GM18873 (cell line): ENCODE results near the gene KCTD2.
"Not testable (repeated sequence)": the region's sequence is repeated elsewhere in the genome, so short reads cannot be mapped to it uniquely, and the experiment has no call there.

Source experiments
- ATAC-seq: cut with Tn5 transposase; IDR thresholded peaks from one replicate; pipeline ENCODE4 v1.9.1; 2021; ENCODE audit warnings: mild to moderate bottlenecking, moderate library complexity, moderate number of reproducible peaks; ENCODE audit not compliant: unreplicated experiment, low FRiP score

The KCTD2 gene

DNA sequence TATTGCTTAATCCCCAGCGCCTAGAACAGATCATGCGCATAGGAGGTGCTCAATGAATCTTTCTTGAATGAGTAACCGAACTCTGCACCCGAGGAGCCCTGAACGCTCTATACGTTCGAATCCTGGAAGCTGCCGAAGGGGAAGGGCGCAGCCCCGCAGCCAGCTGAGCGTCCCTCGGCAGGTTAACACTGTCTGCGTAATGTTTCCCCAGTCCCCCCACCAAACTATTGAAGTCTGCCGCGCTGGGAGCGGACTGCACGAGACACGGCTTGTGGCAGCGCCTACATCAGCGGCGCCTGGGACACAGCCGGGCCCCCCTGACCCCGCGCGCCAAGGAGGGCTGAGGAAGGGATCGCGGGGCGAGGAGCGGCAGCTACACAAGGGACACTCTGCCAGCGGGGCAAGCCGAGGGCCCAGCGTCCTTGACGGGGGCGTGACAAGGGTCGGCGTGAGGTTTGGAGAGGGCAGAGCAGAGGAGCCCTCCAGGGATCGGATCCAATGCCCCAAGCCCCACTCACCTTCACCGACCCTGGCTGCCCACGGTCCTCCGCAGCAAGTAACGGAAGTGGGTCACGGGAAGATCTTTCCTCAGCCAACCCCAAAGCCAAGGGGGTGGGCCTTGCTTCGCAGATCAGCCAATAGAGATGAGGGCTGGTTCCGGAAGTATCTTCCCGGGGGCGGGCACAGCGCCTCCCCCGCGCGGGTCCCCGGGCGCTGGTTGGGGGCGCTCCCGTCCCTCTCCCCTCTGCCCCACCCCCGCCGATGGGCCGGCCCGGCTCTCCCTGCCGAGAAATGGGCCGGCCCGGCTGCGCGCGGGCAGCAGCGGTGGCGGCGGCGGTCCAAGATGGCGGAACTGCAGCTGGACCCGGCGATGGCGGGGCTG lies at the start of gene KCTD2, which contains the start of gene ATP5PD:
KCTD2 (plus strand) TSS at position 819 of the 883 bp plus-strand sequence; CDS start at position 845, 26 bp downstream.
ATP5PD (minus strand) TSS at position 563 of the 883 bp plus-strand sequence. CDS start 4,319 bp downstream, outside the sequence.
- peak; percentile 96 for ATAC-seq

DNA sequence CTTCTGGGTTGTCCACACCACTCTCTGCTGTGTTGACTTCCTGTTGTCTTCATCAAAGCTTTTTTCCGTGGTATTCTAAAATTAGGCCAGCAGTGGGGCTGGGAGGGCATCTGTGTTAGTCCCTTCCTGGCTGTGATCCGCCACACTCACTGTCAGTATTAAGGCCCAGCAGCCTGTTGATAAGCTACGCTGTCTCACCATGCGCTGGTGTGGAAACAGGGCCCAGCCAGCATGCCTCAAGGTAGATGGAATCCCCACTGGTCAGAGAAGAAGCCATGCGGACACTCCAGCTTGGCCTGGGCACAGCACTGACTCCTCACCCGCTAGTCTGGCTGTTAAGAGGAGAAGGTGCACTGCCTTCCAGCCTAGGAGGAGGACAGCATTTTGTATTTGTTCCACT lies 48.2 kb upstream of the KCTD2 start:
- no peak for ATAC-seq

DNA sequence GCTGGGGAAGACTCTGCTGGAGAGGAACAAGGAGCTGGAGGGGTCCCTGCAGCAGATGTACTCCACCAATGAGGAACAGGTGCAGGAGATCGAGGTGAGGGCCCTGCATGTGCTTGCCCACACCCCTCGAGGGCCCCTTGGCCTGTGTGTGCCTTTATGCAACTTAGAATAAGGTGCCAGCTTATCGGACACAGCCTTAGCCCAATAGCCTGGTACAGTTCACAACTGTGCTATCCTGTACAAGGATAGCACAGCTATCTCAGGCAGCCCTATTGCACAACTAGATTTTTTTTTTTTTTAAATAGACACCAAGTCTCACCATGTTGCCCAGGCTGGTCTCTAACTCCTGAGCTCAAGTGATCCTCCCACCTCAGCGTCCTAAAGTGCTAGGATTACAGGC lies 47.5 kb upstream of the KCTD2 start:
- no peak for ATAC-seq

DNA sequence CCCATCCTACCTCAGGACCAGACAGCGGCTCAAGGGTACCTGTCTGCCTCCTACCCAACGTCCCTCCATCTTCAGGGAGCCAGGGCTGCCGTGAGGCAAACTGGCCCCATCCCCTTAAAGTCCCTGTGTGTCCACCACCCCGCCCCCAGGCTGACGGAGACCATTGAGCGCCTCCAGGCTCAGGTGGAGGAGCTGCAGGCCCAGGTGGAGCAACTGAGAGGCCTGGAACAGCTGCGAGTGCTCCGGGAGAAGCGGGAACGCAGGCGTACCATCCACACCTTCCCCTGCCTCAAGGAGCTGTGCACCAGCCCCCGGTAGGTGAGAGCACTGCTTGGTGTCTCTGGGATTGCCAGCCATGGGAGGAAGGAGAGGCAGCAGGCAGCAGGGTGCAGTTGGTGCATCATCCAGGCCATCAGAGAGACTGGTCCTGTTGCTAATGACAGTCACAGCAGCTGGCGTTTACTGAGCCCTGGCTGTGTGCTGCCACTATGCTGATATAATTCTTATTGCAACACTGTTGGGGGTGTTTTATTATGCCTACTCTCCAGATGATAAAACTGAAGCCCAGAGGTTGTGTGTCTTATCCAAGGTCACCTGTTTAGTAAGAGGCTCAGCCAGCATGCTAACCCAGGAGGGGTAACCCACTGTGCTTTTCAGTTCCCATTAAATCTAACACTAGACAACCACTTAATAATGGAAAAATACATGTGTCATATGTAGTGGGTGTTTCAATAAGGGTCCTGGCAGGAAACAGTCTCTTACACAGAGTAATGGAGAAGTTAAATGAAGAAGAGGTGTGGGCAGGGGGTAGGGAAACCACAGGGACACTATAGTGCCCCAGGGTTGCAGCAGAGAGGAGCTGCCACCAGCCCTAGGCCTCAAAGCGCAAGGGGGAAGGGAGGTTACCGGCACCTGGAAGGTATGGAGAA lies 44.8 kb upstream of the KCTD2 start:
- no peak for ATAC-seq

- no peak for ATAC-seq
These were observed 43.7 kb upstream of the KCTD2 start for GRCh38 chr17:75003070-75003956.

- ATAC-seq: no peak
These were observed 43.1 kb upstream of the KCTD2 start for GRCh38 chr17:75003957-75004355.

DNA sequence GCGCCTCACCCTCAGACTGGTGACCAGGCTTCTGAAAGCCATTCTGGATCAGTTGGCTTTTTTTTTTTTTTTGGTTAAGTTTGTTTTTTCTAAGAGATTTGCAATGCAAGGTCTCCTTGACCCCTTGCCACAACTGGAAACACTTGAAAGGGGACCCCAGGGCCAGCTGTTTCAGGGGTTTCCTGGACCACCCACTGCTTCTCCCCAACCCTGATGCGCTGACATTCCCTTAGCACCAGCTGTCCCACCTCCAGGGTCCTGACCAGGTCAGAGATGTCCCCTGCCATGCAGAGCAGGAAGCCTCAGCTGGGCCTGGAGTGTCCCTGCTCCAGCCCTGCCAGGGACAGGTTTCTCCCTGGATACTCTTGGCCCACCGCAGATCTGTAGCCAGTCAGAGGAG lies 42.7 kb upstream of the KCTD2 start:
- no peak for ATAC-seq

DNA sequence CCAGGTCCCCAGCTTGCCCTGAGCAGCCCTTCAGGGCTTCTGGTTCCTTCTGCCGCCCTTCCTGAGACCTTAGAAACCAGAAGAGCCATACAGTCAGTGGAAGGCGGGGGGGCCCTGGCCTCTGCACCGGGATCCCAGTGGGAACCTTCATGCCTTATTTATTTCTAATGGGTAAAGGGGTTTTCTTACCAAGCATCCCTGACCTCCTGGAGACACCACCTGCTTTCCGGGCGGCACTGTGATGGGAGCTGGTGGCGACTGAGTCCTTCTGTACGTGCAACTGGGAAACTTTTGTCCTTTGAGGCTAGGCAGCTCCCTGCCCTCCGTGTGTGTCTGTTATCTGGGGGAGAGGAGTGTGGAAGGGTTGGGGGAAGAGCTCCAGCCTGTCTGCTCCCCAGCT lies 41.7 kb upstream of the KCTD2 start:
- no peak for ATAC-seq

DNA sequence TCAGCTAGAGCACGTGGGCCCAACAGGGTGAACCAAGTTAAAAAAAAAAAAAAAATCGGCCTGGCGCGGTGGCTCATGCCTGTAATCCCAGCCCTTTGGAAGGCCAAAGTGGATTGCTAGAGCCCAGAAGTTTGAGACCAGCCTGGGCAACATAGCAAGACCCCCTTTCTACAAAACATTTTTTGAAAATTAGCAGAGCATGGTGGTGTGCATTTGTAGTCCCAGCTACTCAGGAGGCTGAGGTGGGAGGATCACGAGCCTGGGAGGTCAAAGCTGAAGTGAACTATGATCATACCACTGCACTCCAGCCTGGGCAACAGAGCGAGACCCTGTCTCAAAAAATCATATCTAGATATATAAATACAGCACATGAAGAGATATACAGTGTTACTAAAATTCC lies 40.9 kb upstream of the KCTD2 start:
- not testable (repeated sequence) for ATAC-seq

DNA sequence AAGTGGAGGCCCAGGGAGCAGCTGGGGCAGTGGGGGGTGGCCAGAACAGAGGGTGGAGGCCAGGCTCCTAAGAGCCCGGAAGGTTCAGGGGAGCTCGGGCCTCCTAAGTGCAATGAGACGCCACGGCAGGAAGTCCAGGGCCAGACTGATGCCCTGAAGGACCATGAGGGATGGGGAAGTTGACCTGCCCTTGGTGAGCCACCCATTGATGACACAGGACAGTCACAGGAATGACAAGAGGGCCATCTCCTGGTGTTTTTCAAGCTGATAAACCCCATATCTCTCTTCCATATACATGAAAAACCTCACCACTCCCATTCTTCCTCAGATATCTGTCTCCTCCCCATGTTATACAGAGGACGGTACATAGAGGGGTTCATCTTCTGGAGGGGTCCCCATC lies 40.4 kb upstream of the KCTD2 start:
- no peak for ATAC-seq

DNA sequence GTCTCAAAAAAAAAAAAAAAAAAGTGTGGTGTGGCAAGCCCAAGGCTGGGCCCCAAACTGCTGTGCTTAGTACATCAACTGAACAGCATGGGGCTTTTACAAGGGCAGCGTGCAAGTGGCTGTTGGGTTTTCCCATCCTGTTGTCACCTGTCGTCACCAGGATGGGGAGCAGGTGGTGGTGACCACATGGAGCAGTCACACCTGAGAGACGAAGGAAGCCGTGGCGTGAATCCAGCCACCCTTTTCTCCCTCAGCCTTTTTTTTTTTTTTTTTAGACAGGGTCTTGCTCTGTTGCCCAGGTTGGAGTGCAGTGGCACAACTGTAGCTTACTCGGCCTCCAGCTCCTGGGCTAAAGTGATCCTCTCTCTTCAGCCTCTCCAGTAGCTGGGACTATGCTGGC lies 38.7 kb upstream of the KCTD2 start:
- no peak for ATAC-seq

DNA sequence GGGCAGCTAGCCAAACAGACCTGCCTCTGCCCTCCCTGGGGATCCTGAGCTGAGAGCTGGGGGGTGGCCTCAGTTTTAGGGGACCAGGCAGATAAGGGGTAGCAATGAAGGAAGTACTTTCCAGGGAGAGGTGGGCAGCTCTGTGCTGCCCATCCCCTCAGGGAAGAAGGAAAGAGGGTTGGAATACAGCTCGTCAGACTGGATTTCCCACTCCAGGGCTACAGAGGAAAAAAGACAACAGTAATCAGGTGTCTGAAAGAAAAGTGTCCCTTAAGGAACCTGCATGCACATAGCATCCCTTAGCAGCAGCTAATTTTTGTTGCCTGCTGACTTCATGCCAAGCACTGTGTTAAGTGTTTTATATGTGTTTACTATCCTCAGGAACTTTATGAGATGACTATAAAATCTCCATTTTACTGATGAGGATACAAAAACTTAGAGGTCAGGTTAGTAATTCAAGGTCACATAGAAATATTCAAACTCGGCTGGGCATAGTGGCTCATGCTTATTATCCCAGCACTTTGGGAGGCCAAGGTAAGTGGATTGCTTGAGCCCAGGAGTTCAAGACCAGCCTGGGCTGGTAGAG lies 37.8 kb upstream of the KCTD2 start:
- ATAC-seq: no peak

DNA sequence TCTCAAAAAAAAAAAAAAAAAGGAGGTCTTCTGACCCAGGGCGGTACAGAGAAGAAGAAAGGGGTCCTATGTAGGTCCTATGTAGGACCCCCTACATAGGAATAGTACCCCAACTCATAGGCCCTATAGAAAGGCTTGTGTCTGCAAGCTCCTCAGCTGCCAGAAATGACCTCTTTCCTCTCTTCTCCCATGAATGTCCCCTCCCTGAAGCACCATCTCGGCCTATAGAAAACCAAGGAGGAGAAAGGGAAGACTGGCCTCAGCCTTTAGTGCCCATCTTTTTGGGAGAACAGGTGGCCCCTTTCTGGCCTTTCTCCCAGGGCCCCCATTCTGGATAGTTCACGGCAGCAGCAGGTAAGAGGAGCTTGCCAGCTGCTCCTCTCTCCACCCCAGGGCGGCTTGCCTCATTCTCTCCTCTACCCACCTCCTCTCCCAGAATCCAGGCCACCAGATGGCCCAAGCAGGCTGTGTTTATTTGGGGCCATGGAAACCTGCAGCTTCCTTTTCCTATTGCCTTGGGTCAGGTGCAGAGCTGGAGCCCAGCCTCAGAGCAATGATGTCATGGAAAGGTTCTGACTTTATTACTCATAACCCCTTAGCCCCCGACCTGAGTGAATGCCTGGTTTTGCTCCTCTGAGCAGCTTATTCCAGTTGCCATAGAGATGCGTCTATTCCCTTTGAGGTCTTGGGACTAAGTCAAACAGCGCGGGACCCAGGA lies 36.2 kb upstream of the KCTD2 start:
- ATAC-seq: no peak

GRCh38 chr17:75011401-75012095 lies 35.5 kb upstream of the KCTD2 start:
- no peak for ATAC-seq

DNA sequence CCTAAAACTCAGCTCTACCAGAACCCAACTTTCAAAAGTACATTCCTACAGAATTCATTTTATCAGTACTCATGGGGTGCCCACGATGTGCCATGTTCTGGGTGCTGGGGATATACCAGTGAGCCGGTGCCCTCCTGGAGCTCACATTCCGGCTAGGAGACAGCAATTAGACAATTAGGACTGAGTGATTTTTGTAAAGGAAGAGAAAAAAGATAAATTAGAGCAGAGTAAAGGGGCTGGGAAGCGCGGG lies 35.0 kb upstream of the KCTD2 start:
- no peak for ATAC-seq

DNA sequence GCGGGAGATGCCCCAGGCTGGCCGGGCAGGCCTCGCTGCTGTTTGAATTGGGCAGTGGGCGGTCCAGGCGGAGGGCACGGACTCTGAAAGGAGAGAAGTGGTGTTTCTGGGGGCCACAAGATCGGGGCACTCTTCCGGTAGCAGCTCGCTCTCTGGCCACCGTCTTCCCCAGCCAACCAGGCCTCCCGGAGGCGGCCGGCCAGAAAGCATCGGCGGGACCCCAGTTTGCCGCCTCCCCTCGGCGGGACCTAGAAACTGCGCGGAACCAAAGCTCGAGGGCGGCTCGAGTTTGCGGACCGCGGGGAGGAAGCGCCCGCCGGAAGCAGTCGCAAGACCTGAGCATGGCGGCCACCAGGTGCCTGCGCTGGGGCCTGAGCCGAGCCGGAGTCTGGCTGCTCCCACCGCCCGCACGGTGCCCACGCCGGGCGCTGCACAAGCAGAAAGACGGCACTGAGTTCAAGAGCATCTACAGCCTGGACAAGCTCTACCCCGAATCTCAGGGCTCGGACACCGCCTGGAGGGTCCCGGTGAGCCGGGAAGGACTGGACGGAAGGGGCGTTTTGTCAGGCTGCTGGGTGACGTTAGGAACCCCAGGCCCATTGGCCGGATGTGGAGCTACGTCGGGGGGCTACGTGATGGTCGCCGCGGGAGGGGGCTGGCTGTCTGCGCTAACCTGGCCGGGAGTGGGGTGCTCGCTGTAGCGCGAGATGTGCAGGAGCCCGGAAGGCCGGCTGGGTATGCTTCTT lies 34.5 kb upstream of the KCTD2 start, which contains the start of gene MRPL58:
MRPL58 (plus strand) TSS at position 325 of the 746 bp plus-strand sequence; CDS start at position 342, 17 bp downstream.
- ATAC-seq: peak; percentile 72

GRCh38 chr17:75013092-75013559 lies 33.9 kb upstream of the KCTD2 start:
- no peak for ATAC-seq

DNA sequence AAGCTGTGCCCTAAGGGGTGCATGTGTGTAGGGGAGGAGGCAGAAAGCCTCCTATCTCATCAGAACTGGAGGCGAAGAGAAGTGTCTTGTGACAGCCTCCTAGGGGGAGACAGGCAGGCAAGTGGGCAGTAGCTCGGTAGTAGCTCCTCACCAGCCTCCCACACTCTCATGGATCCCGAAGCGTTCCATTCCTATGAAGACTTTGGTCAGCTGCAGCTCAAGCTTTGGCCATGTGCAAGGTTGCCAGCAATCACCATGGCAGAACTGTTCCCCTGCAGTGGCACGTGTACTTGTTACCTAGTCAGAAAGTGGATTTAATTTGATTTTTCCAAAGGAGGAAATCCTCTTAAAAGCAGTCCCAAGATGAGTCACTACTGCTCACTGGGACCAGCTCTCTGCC lies 27.9 kb upstream of the KCTD2 start:
- ATAC-seq: no peak
